ENCODE measurements around the gene PDXDC1.
"Not testable (repeated sequence)": the region's sequence is repeated elsewhere in the genome, so short reads cannot be mapped to it uniquely, and the experiment has no call there.

PDXDC1 gene

GRCh38 chr16:15154650-15155562, 180.1 kb downstream of the PDXDC1 start:
- peak; percentile 90 for DNase-seq (ENCODE audit: low spot score)

- not testable (repeated sequence) for DNase-seq (ENCODE audit: low spot score)
Measured at GRCh38 chr16:15157644-15158043, 182.8 kb downstream of the PDXDC1 start.

GRCh38 chr16:15159671-15160070, 184.8 kb downstream of the PDXDC1 start:
- DNase-seq (ENCODE audit: low spot score) = not testable (repeated sequence)

GRCh38 chr16:15160571-15160970, 185.7 kb downstream of the PDXDC1 start:
- DNase-seq (ENCODE audit: low spot score) = not testable (repeated sequence)

- DNase-seq (ENCODE audit: low spot score) = not testable (repeated sequence)
Measured at GRCh38 chr16:15163055-15163454, 188.2 kb downstream of the PDXDC1 start.

- not testable (repeated sequence) for DNase-seq (ENCODE audit: low spot score)
Measured at GRCh38 chr16:15166177-15166576, 191.4 kb downstream of the PDXDC1 start.

GRCh38 chr16:15168303-15168702, 193.5 kb downstream of the PDXDC1 start:
- DNase-seq (ENCODE audit: low spot score) = not testable (repeated sequence)

GRCh38 chr16:15168953-15169652, 194.3 kb downstream of the PDXDC1 start:
- DNase-seq (ENCODE audit: low spot score) = not testable (repeated sequence)

- DNase-seq (ENCODE audit: low spot score) = not testable (repeated sequence)
Measured at GRCh38 chr16:15179909-15180308, 205.1 kb downstream of the PDXDC1 start.

- not testable (repeated sequence) for DNase-seq (ENCODE audit: low spot score)
Measured at GRCh38 chr16:15180946-15181345, 206.1 kb downstream of the PDXDC1 start.

GRCh38 chr16:15184000-15184399, 209.2 kb downstream of the PDXDC1 start:
- DNase-seq (ENCODE audit: low spot score) = not testable (repeated sequence)

Data from pons (tissue), 1 donor.